HFFc6 (cell line): ENCODE measurements around the gene PTRH2. TPM values are rescaled to one million over a fixed set of nuclear protein-coding genes. Genes with fewer than 3 reads are reported as not detected.
"Not testable (repeated sequence)": the region's sequence is repeated elsewhere in the genome, so short reads cannot be mapped to it uniquely, and the experiment has no call there.

Source experiments
- DNase-seq: peaks from one replicate; pipeline ENCODE4 v3.0.0-alpha.2; 2018
- H3K27ac Mint-ChIP-seq: 2 replicates; pipeline ENCODE4 v1.8.0; 2020; ENCODE audit warnings: mild to moderate bottlenecking, mixed read lengths
- H3K27me3 Mint-ChIP-seq: 2 replicates; pipeline ENCODE4 v1.8.0; 2021; ENCODE audit warnings: mild to moderate bottlenecking, moderate library complexity, mixed read lengths; ENCODE audit not compliant: insufficient read depth
- H3K36me3 Mint-ChIP-seq: 2 replicates; pipeline ENCODE4 v1.8.0; 2021; ENCODE audit warnings: low read depth, mixed read lengths
- H3K4me1 Mint-ChIP-seq: 2 replicates; pipeline ENCODE4 v1.8.0; 2020; ENCODE audit warnings: low read depth, mixed read lengths
- H3K4me3 Mint-ChIP-seq: 2 replicates; pipeline ENCODE4 v1.8.0; 2020; ENCODE audit warnings: mild to moderate bottlenecking, moderate library complexity, mixed read lengths
- H3K9me3 Mint-ChIP-seq: 2 replicates; pipeline ENCODE4 v1.8.0; 2020; ENCODE audit warnings: mild to moderate bottlenecking, mixed read lengths
- total RNA-seq, 6 experiments: library from RNA; stranded (reverse); fragmentation: NEBNext Ultra II Directional; extraction: Animal tissue kit (Norgen Biotek cat#: 25700); gene quantifications; 2 replicates in 1 of 6; 3 replicates in 5 of 6; pipeline ENCODE4 v1.2.3, GENCODE V29; 2021
- TF ChIP-seq, protein P1 (sequence below): fragments of 200-600 bp; sonication (generic); IDR thresholded peaks from 2 replicates; pipeline ENCODE4 v1.5.0; 2021; ENCODE audit warnings: antibody characterized with exemption, mild to moderate bottlenecking

PTRH2 gene
- total RNA-seq, 6 experiments from 2014 or later, result 20.7 to 31.8 (median 23.0) TPM

GRCh38 chr17:59669944-59670343 lies 37.3 kb downstream of the PTRH2 start:
- TF ChIP-seq, protein P1, sequence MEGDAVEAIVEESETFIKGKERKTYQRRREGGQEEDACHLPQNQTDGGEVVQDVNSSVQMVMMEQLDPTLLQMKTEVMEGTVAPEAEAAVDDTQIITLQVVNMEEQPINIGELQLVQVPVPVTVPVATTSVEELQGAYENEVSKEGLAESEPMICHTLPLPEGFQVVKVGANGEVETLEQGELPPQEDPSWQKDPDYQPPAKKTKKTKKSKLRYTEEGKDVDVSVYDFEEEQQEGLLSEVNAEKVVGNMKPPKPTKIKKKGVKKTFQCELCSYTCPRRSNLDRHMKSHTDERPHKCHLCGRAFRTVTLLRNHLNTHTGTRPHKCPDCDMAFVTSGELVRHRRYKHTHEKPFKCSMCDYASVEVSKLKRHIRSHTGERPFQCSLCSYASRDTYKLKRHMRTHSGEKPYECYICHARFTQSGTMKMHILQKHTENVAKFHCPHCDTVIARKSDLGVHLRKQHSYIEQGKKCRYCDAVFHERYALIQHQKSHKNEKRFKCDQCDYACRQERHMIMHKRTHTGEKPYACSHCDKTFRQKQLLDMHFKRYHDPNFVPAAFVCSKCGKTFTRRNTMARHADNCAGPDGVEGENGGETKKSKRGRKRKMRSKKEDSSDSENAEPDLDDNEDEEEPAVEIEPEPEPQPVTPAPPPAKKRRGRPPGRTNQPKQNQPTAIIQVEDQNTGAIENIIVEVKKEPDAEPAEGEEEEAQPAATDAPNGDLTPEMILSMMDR, result no peak
- DNase-seq, result no peak
- H3K27ac Mint-ChIP-seq, result peak overlapping the region; percentile 80
- no peaks in the 10 kb centered on the region for H3K9me3 Mint-ChIP-seq
- H3K27me3 Mint-ChIP-seq, result peaks cover 2% of the 10 kb centered on the region; the same call in 1 of the 2 replicates
- H3K4me1 Mint-ChIP-seq, result peaks cover 94% of the 10 kb centered on the region
- H3K36me3 Mint-ChIP-seq, result peaks cover 56% of the 10 kb centered on the region
- H3K4me3 Mint-ChIP-seq, result peak overlapping the region; percentile 57

GRCh38 chr17:59669411-59669810 lies 37.8 kb downstream of the PTRH2 start:
- peaks cover 56% of the 10 kb centered on the region for H3K36me3 Mint-ChIP-seq
- H3K4me3 Mint-ChIP-seq, result peak overlapping the region; percentile 72
- peaks cover 94% of the 10 kb centered on the region for H3K4me1 Mint-ChIP-seq
- no peaks in the 10 kb centered on the region for H3K9me3 Mint-ChIP-seq
- peak overlapping the region; percentile 80 for H3K27ac Mint-ChIP-seq
- peaks cover 2% of the 10 kb centered on the region for H3K27me3 Mint-ChIP-seq
- TF ChIP-seq, protein P1, result no peak
- DNase-seq, result no peak

DNA sequence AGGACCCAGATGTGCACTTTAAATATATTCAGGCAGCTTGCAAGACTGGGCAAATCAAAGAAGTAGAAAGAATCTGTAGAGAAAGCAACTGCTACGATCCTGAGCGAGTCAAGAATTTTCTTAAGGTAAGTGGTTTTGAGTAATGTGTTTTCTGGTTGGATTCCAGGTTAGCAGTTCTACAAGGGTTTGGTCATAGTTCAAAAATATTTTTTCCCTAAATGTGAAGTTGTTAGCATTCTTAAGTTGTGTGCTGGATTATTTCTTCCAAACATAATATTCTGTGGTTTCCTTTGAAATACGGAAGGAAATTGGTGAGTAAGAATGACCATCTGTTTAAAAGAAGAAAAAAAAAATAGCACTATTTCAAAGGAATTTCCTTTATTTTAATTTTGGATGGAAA lies 38.4 kb downstream of the PTRH2 start:
- peak; percentile 89 for DNase-seq
- Mint-ChIP-seq H3K27ac (peak overlapping the region; percentile 67), H3K27me3 (peaks cover 2% of the 10 kb centered on the region), H3K9me3 (no peaks in the 10 kb centered on the region), H3K36me3 (peaks cover 54% of the 10 kb centered on the region), H3K4me3 (peak overlapping the region; percentile 72), H3K4me1 (peaks cover 94% of the 10 kb centered on the region)
- TF ChIP-seq, protein P1, result no peak

DNA sequence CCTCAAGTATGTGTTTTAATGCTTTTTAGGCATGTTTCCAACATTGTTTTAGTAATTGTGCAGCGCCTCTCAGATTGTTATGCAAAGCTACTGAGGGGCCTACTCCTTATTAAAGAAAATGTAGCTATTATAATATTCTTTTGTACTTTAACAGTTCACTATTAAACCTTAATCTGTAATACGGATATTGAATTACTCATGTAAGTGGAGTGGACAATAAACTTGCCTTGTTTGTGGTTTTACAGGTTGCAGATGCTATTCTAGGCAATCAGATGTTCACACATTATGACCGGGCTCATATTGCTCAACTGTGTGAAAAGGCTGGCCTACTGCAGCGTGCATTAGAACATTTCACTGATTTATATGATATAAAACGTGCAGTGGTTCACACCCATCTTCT lies 41.0 kb downstream of the PTRH2 start:
- no peaks in the 10 kb centered on the region for H3K9me3 Mint-ChIP-seq
- peaks cover 86% of the 10 kb centered on the region for H3K4me1 Mint-ChIP-seq
- TF ChIP-seq, protein P1, result no peak
- DNase-seq, result no peak
- H3K27me3 Mint-ChIP-seq, result peaks cover 2% of the 10 kb centered on the region
- H3K4me3 Mint-ChIP-seq, result no peak overlapping the region
- H3K27ac Mint-ChIP-seq, result no peak overlapping the region
- H3K36me3 Mint-ChIP-seq, result peaks cover 49% of the 10 kb centered on the region

GRCh38 chr17:59656624-59657023 lies 50.6 kb downstream of the PTRH2 start:
- not testable (repeated sequence) for H3K27me3 Mint-ChIP-seq, H3K4me3 Mint-ChIP-seq, H3K9me3 Mint-ChIP-seq
- H3K4me1 Mint-ChIP-seq, result peaks cover 65% of the 10 kb centered on the region
- peaks cover 63% of the 10 kb centered on the region for H3K36me3 Mint-ChIP-seq
- H3K27ac Mint-ChIP-seq, result peak overlapping the region; percentile 51
- peak; percentile 91 for DNase-seq

DNA sequence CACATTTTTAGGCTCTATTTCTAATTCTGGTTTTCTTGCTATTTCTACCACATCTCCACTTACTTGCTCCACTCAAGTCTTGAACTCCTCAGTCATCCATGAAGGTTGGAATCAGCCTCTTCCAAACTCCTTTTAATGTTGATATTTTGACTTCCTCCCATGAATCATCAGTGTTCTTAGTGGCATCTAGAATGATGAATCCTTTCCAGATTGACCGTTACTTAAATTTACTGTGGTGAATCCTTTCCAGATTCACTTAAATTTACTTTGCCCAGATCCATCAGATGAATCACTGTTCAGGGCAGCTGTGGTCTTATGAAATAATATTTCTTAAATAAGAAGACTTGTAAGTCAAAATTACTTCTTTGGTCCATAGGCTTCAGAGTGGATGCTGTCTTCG lies 55.1 kb downstream of the PTRH2 start:
- H3K4me1 Mint-ChIP-seq, result peaks cover 84% of the 10 kb centered on the region
- TF ChIP-seq, protein P1, result no peak
- H3K36me3 Mint-ChIP-seq, result peaks cover 74% of the 10 kb centered on the region
- peak overlapping the region; percentile 51 for H3K4me3 Mint-ChIP-seq
- peak; percentile 75 for DNase-seq
- peaks cover 4% of the 10 kb centered on the region; the same call in 1 of the 2 replicates for H3K9me3 Mint-ChIP-seq
- peak overlapping the region; percentile 79 for H3K27ac Mint-ChIP-seq
- H3K27me3 Mint-ChIP-seq, result peaks cover 2% of the 10 kb centered on the region; the same call in 1 of the 2 replicates
